MM.1S (cell line): ENCODE measurements around the gene ASF1A.

ENCODE experiments used
- DNase-seq: peaks from one replicate; pipeline ENCODE4 v3.0.0-alpha.2; 2015
- H2AFZ ChIP-seq: fragments of 300-600 bp; sonication (generic); 2 replicates; pipeline ENCODE4 v1.6.0; 2016; ENCODE audit warnings: antibody characterized with exemption, low read length
- H3F3A ChIP-seq: fragments of 300-600 bp; sonication (generic); 2 replicates; pipeline ENCODE4 v1.6.1; 2016; ENCODE audit warnings: mild to moderate bottlenecking, antibody characterized with exemption, low read length, moderate library complexity, mixed read lengths; ENCODE audit not compliant: insufficient read depth
- H3K27ac ChIP-seq: fragments of 300-600 bp; sonication (generic); 2 replicates; pipeline ENCODE4 v1.5.1; 2016; ENCODE audit warnings: mild to moderate bottlenecking, low read length
- H3K27me3 ChIP-seq: fragments of 300-600 bp; sonication (generic); replicated peaks from 2 replicates; pipeline ENCODE4 v1.6.0; 2016; ENCODE audit warnings: low read length; ENCODE audit not compliant: insufficient read depth
- H3K36me3 ChIP-seq: fragments of 300-600 bp; sonication (generic); replicated peaks from 2 replicates; pipeline ENCODE4 v1.6.1; 2016; ENCODE audit warnings: mild to moderate bottlenecking, low read length, mixed read lengths; ENCODE audit not compliant: insufficient read depth
- H3K4me1 ChIP-seq: fragments of 300-600 bp; sonication (generic); 2 replicates; pipeline ENCODE4 v1.6.1; 2016; ENCODE audit warnings: low read length, mixed read lengths
- H3K4me2 ChIP-seq: fragments of 300-600 bp; sonication (generic); 2 replicates; pipeline ENCODE4 v1.6.0; 2016; ENCODE audit warnings: low read depth, low read length
- H3K4me3 ChIP-seq: fragments of 300-600 bp; sonication (generic); 2 replicates; pipeline ENCODE4 v1.5.1; 2016; ENCODE audit warnings: low read length, mixed read lengths
- H3K79me2 ChIP-seq: fragments of 300-600 bp; sonication (generic); 2 replicates; pipeline ENCODE4 v1.6.1; 2016; ENCODE audit warnings: mixed run types, low read length, mixed read lengths
- H3K9ac ChIP-seq: fragments of 300-600 bp; sonication (generic); 2 replicates; pipeline ENCODE4 v1.6.1; 2016; ENCODE audit warnings: low read length, mixed read lengths
- H3K9me2 ChIP-seq: fragments of 300-600 bp; sonication (generic); replicated peaks from 2 replicates; pipeline ENCODE4 v1.6.1; 2016; ENCODE audit warnings: mild to moderate bottlenecking, low read length, mixed read lengths; ENCODE audit not compliant: insufficient read depth
- H3K9me3 ChIP-seq: fragments of 300-600 bp; sonication (generic); replicated peaks from 2 replicates; pipeline ENCODE4 v1.6.1; 2016; ENCODE audit warnings: mild to moderate bottlenecking, low read length, mixed read lengths; ENCODE audit not compliant: insufficient read depth
- H4K20me1 ChIP-seq: fragments of 300-600 bp; sonication (generic); 2 replicates; pipeline ENCODE4 v1.6.1; 2016; ENCODE audit warnings: mild to moderate bottlenecking, low read length, moderate library complexity, mixed read lengths; ENCODE audit not compliant: insufficient read depth
- EZH2 ChIP-seq: fragments of 300-600 bp; sonication (generic); optimal IDR thresholded peaks from 2 replicates; pipeline ENCODE3; 2017; ENCODE audit warnings: low read depth, mild to moderate bottlenecking, antibody characterized with exemption, low read length, mixed read lengths
- EZH2phosphoT487 ChIP-seq: fragments of 300-600 bp; sonication (generic); IDR thresholded peaks from 2 replicates; pipeline ENCODE4 v1.6.1; 2018; ENCODE audit warnings: antibody characterized with exemption, low read length
- TF ChIP-seq, protein P1 (sequence below): fragments of 300-600 bp; sonication (generic); IDR thresholded peaks from 2 replicates; pipeline ENCODE4 v1.5.1; 2016; ENCODE audit warnings: antibody characterized with exemption, low read length, mixed read lengths

The ASF1A gene

DNA sequence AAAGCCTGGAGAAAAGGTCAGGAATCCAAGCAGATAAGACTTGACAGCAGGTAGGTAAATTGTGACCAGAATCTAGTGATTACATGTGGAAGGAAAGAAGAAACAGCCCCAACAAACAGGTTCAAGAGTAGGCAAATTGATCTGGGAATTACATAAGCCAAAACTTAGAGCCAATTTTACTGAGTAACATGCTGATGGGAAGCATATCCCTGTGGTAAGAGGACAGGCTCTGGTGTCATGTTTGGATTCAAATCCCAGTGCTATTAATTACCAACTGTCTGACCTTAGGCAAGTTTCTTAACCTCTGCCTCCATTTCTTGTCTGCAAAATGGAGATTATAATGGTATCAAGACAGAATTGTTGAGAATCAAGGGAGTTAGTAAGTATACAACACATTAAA, 20.6 kb downstream of the ASF1A start:
- Histone ChIP-seq H3K9ac (no peak overlapping the region), H3F3A (no peaks in the 10 kb centered on the region), H3K79me2 (no peaks in the 10 kb centered on the region), H3K9me2 (no peaks in the 10 kb centered on the region), H3K4me1 (no peaks in the 10 kb centered on the region), H3K27me3 (no peaks in the 10 kb centered on the region), H3K9me3 (no peaks in the 10 kb centered on the region), H2AFZ (no peak overlapping the region), H3K36me3 (peaks cover 7% of the 10 kb centered on the region; the same call in 1 of the 2 replicates), H4K20me1 (no peaks in the 10 kb centered on the region), H3K4me2 (no peak overlapping the region), H3K4me3 (no peak overlapping the region), H3K27ac (no peak overlapping the region)
- DNase-seq, result no peak
- TF ChIP-seq EZH2 (no peak), EZH2phosphoT487 (no peak)
- TF ChIP-seq, protein P1, sequence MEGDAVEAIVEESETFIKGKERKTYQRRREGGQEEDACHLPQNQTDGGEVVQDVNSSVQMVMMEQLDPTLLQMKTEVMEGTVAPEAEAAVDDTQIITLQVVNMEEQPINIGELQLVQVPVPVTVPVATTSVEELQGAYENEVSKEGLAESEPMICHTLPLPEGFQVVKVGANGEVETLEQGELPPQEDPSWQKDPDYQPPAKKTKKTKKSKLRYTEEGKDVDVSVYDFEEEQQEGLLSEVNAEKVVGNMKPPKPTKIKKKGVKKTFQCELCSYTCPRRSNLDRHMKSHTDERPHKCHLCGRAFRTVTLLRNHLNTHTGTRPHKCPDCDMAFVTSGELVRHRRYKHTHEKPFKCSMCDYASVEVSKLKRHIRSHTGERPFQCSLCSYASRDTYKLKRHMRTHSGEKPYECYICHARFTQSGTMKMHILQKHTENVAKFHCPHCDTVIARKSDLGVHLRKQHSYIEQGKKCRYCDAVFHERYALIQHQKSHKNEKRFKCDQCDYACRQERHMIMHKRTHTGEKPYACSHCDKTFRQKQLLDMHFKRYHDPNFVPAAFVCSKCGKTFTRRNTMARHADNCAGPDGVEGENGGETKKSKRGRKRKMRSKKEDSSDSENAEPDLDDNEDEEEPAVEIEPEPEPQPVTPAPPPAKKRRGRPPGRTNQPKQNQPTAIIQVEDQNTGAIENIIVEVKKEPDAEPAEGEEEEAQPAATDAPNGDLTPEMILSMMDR, result no peak

DNA sequence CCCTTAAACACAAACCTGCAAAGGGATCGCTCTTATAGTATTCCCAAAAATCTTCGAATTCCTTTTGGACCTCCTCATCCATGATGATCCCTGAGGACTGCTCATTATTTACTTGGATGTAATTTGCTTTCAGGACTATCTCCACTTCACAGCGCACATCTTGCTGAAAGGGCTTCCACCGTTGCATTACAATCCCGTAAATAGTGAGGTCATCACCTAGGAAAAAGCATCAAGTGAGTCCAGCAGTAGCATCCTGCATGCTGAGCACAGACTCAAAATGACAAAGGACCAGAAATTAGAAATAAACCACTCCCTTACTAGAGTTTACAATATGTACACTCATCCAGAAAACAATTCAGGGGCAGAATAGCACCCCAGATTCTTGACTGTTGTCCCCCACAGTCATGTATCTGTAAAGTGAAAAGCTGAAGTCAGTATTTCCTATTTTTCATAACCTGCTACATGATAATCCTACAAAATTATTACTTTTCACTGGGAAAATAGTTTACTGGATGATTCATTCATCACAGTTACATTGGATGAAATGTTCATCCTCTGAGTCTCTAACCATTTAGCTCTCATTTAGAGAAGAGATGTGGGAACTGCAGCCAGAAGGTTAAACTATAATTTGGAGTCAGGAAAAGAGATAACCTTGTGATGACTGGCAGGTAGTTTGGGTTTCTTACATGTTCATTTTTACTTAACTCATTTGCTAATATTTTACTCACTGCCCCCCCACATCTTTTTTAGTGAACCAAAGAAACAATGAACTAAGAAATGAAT, 23.8 kb downstream of the ASF1A start:
- Histone ChIP-seq H4K20me1 (no peaks in the 10 kb centered on the region), H3K79me2 (no peaks in the 10 kb centered on the region), H3K27ac (no peak overlapping the region), H3F3A (no peaks in the 10 kb centered on the region), H3K4me2 (no peak overlapping the region), H3K9ac (no peak overlapping the region), H3K36me3 (peaks cover 9% of the 10 kb centered on the region; the same call in 1 of the 2 replicates), H2AFZ (no peak overlapping the region), H3K4me3 (no peak overlapping the region), H3K9me3 (no peaks in the 10 kb centered on the region), H3K9me2 (no peaks in the 10 kb centered on the region), H3K27me3 (no peaks in the 10 kb centered on the region), H3K4me1 (no peaks in the 10 kb centered on the region)
- no peak for DNase-seq
- TF ChIP-seq, protein P1, result no peak
- TF ChIP-seq EZH2 (no peak), EZH2phosphoT487 (no peak)

DNA sequence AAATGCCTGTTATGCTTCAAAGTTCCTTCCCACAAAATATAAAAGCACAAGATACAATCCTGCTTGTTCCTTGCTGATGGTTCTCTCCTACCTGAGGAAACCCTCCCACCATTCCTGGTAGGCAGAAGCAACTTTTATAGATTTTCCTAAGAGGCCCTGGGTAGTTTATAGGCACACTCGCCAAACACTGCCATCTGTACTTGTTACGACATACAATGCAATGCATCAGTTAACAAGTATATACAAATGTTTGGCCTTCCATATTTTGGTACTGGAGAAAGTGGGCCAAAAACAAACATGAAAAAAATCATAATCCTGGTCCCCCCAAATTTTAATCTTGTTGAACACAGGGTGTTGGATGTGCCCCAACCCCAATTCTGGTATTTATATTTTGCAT, 24.4 kb downstream of the ASF1A start:
- Histone ChIP-seq H3K9ac (no peak overlapping the region), H3K9me3 (no peaks in the 10 kb centered on the region), H3K27me3 (no peaks in the 10 kb centered on the region), H2AFZ (no peak overlapping the region), H3K4me1 (no peaks in the 10 kb centered on the region), H3K36me3 (peaks cover 9% of the 10 kb centered on the region; the same call in 1 of the 2 replicates), H3K4me3 (no peak overlapping the region), H4K20me1 (no peaks in the 10 kb centered on the region), H3K4me2 (no peak overlapping the region), H3F3A (no peaks in the 10 kb centered on the region), H3K79me2 (no peaks in the 10 kb centered on the region), H3K9me2 (no peaks in the 10 kb centered on the region), H3K27ac (no peak overlapping the region)
- TF ChIP-seq, protein P1, result no peak
- no peak for TF ChIP-seq EZH2
- no peak for TF ChIP-seq EZH2phosphoT487
- no peak for DNase-seq
